AG09309 (cell line): ENCODE data around the gene RBBP8NL.

Experiments
- DNase-seq: peaks from one replicate; pipeline ENCODE4 v3.0.0-alpha.2; 2010; ENCODE audit warnings: low read depth
- H3K4me3 ChIP-seq: 2 replicates; pipeline ENCODE4 v1.5.1; 2011; ENCODE audit warnings: mild to moderate bottlenecking, low read depth, low read length, moderate library complexity; ENCODE audit not compliant: control insufficient read depth
- TF ChIP-seq, protein P1 (sequence below): IDR thresholded peaks from 2 replicates; pipeline ENCODE4 v1.5.1; 2011; ENCODE audit warnings: mild to moderate bottlenecking, low read depth, low read length, inconsistent platforms; ENCODE audit not compliant: insufficient read depth, control insufficient read depth; ENCODE audit errors: missing control alignments

Gene RBBP8NL

GRCh38 chr20:62411479-62412193 is 15.7 kb downstream of the RBBP8NL start:
- no peak for DNase-seq
- no peak overlapping the region for H3K4me3 ChIP-seq
- TF ChIP-seq, protein P1, sequence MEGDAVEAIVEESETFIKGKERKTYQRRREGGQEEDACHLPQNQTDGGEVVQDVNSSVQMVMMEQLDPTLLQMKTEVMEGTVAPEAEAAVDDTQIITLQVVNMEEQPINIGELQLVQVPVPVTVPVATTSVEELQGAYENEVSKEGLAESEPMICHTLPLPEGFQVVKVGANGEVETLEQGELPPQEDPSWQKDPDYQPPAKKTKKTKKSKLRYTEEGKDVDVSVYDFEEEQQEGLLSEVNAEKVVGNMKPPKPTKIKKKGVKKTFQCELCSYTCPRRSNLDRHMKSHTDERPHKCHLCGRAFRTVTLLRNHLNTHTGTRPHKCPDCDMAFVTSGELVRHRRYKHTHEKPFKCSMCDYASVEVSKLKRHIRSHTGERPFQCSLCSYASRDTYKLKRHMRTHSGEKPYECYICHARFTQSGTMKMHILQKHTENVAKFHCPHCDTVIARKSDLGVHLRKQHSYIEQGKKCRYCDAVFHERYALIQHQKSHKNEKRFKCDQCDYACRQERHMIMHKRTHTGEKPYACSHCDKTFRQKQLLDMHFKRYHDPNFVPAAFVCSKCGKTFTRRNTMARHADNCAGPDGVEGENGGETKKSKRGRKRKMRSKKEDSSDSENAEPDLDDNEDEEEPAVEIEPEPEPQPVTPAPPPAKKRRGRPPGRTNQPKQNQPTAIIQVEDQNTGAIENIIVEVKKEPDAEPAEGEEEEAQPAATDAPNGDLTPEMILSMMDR: no peak

- TF ChIP-seq, protein P1: no peak
- DNase-seq: no peak
- no peak overlapping the region for H3K4me3 ChIP-seq
These were observed 16.4 kb downstream of the RBBP8NL start for GRCh38 chr20:62410746-62411478.

DNA sequence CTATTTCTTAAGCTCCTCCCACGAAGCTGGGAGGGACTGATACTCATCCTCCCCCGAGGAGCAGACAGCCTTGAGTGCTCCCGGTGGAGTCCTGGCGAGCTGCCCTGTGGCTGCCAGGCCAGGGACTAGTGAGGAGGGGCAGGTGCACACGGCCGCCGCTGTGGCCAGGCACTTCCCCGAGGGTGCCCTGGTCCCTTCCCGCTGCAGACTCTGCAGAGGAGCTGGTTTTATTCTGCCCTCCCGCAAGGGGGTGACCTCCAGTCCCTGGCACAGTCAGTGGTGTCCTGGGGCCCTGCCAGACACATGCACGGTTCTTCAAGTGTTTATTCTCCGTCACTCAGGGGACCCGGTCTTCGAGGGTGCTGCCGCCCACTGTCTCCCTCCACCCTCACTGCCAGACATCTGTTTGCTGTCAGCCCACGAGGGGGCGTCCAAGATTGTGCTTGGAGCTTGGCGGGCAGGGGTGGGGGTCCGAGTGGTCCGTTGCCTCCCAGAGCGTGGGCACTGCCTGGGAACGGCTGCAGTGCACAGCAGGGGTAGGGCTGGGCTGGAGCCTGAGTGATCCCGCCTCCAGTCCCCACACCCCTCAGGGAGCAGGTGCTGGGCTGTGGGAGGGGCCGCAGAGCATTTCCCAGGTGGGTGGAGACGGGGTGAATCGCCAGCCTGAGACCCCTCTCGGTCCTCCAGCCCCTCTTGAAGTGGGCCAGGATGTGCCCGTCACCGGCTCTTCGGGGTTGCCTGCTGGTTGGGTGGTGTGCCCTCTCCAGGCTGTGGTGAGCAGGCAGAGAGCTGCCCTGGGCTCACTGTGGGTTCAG is 17.2 kb downstream of the RBBP8NL start:
- TF ChIP-seq, protein P1: peak; percentile 51
- H3K4me3 ChIP-seq: no peak overlapping the region
- no peak for DNase-seq

DNA sequence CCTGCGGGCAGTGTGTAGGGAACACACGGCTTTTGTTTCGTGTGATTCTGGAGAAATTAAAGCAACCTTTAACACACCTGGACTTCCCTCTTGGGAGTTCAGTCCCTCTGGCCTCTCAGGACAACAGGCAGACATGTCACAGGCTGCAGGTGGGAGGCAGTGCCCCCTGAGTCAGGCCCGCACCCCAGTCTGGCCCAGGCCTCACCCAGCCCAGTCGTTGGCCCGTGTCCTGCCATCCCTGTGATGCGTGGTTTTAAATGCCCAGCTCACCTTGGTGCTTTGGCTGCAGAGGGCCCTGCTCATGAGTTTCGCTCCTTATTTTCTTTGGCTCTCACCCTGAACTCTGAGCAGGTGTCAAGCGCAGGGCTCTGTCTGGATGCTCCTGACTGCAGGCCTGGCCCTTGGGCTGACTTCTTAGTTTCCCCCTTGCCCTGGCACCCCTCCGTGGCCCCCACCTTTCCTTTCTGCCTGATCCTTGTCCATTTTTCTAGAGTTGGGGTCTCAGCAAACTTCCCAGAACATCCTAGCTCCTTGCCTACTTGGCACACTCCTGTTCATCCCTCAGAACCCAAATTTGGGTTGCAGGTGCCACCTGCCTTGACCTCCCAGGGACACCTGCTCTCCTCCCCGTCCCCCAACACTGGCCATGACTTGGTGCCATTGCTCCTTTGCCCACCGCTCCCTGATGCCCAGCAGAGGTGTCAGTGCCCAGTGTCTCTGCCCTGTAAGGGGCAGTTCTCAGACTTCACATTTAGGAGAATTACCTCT is 18.1 kb downstream of the RBBP8NL start:
- no peak for DNase-seq
- H3K4me3 ChIP-seq: no peak overlapping the region
- TF ChIP-seq, protein P1: no peak

DNA sequence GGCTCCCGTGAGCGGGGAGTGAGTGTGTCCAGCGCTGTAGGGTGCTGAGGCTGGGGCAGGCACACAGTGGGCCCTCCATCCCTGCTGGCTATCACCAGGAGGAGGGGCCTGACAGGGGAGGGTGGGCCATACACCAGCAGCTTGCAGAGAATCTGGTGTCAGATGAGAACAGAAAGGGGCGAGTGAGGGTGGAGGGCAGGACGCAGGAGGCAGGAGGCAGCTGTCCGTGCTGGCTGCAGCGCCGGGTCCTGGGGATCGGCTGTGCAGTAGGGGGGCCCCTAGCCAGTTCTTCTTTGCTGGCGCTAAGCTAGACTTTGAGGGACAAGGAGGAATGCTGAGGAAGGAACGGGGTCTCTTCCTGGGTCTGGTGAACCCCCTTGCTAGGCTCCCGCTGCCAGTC is 18.7 kb downstream of the RBBP8NL start:
- no peak overlapping the region for H3K4me3 ChIP-seq
- no peak for DNase-seq
- TF ChIP-seq, protein P1: no peak

- no peak overlapping the region for H3K4me3 ChIP-seq
- TF ChIP-seq, protein P1: no peak
- DNase-seq: no peak
These were observed 19.3 kb downstream of the RBBP8NL start for GRCh38 chr20:62408055-62408454.
